DMS53 treated with DMSO at 0.1 percent for 48 hours (cell line): ENCODE results near the gene MAGEH1.

Experiments
- DNase-seq: peaks from one replicate; lab custom pipeline; 2025; ENCODE audit not compliant: unreplicated experiment; lab: John Stamatoyannopoulos, UW

Gene MAGEH1

DNA sequence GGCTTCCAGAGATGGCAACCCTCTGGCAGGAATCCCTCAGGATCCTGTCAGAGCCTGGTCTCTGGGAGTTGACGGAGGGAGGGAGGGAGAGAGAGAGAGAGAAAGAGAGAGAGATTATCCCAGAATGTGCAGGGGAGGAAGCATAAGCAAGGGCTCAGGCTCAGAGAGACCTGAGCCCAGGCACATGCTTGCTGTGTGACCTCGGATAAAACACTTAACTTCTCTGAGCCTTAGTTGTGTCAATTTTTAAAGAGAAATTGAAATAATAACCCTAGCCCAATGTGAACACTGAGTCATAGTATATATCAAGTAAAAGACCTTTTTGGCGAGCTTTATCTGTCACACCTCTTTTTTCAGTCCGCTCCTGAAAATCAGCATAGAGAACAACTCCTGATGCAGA, 38.2 kb downstream of the MAGEH1 start:
- DNase-seq, result no peak

DNA sequence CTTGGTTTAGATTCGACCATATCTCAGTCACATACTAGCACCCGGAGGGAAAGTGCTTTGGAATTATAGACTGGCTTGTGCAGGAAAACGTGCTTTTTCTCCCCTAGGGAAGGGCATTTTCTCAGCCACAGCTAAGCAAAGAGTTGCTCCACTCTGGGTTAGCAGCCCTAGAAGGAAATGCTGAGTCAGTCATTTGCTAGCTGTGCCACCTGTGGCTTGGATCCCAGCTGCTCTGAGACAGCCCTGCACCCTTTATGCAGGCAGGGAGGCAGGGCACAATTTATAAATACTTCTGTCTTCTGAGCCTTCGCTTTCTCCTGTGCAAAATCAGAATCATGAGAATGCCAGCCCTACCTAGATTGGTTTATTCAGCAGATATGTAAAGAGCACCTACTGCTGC, 39.0 kb downstream of the MAGEH1 start:
- DNase-seq, result no peak
